ENCODE data around the gene CXorf58.
A peak's percentile ranks its signal among the peaks of the same experiment; 100 is the strongest.

Gene CXorf58

DNA sequence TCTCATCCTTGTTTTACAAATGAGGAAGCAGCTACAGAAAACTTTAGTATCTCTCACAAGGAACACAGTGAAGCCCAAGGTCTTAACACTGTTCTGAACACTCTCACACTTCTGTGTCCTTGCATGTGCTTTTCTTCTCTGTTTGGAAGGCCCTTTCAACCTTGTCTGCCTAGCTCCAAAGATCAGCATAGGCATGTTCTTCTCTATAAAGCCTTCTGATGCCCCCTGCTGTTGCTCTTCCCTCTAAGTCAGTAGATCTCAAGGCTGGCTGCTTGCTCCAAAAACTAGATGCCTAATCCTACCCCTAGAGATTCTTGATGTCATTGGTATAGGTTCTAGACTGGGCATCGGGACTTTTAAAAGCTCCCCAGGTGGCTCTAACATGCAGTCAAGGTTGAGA, 6.0 kb upstream of the CXorf58 start:
- DNase-seq: no peak

DNA sequence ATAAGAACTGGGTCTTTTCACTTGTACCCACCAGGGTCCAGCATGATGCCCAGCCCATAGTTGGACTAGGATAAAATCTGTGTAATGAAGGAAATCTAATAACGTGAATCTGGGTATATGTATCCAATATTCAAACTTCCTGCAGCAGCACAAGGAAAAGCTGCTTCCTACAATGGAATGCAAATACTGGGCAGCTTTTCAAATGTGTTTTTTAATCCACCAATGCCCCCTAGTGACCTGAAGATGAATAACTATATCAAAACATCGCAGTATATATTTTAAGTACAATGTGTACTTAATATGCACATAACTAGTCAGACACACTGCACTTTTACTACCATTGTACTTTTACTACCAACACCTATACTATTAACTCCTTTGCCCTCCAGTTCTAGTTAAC, 5.4 kb upstream of the CXorf58 start:
- DNase-seq: no peak

DNA sequence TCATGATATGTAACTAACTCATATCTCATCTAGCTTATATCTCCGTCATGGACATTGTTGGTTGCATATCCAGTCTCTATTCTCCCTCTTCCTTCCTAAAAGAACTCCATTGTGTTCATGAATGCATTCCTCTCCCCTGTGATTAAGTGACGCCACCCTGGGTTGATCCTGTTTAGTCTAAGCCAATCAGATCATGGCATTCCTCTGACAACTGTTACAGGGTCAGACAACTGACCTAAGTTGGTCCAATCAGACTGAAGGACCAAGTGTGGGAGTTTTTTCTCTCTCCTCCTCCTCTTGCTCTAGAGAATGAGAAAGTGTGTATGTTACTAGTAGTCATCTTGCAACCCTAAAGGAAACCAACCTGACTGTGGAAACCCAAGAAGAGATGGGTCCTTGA, 3.7 kb upstream of the CXorf58 start:
- DNase-seq: no peak

DNA sequence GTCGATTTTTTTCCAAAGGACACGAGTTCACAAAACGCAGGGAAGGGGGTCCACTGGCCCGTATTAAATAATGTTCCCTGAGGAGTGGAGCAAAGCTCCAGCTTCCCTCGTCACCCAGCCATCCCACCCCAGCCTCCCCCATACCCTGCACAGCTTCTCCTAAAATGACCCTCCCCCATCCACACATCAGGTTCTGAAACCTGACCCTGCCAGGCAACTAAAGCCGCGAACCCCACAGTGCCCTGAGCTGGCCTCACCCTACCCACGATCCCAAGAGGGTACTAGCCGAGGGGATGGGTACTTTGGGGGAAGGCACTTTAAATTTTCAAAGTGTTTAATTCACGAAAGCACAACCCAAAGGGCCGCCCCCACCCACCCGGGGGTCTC, 702 bp upstream of the CXorf58 start:
- no peak for DNase-seq

DNA sequence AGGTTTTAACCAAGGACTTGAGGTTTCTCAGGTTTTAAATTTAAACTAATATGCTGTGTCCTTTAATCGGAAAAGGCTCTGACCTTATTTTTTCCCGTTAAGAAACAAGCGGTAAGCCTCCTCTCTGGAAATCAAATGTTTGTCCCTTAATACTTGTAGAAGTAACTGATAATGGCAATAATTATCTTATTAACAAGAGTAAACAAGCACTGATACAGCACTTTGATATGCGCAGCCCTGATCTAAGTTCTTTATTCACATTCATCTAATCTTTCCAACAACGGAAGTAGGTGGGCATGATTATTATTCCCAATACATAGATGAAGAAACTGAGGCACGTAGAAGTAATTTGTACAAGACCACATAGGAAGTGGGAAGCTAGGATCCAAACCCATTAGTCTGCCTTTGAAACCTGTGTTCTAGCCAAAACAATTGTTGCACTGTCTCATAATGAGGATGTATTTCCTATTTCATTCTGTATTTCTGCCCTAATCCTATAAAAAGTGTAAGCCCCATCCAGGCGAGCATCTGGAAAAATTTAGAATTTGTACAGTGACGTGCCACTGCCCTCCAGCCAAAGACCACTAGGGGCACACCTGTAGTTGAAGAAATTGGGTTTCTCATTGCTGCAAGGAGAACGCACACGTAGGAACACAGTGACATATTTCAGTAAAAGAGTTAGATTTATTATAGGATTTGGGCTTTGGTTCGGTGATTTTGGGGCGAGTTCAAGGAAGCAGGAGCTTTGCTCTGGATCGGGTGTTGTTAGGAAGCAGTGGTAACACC, 606 bp downstream of the CXorf58 start:
- no peak for DNase-seq

DNA sequence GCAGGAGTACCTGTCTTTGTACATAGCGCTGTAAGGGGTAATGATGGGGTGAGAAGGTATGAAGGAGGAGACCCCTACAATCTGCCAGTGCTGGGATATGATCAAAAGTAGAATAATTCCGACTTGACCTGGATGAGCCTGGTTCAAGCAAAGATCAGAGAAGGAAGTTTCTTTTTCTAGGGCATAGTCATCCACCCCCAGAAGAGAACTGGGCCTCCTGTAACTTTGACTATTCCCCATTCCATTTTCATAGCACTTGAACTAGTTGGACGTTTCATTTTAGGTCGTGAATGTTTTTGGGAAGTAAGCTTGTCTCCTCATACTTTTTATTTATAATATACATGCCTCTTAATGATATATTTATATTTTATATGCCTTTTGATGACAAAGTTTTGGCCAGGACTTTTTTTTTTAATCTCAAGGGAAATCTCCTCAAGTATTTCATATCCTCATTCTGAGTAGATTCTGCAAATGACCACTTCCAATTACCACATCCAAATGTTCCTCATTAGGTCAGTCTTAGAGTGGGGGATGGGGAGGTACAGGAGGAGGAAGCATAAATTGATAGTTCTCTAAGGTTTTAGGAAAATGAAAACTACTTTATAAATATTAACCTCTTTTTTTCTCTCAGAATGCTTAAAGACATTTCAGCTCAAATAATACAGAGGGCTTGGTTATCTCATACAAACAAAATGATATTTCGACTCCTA, 3.5 kb downstream of the CXorf58 start:
- DNase-seq: no peak

DNA sequence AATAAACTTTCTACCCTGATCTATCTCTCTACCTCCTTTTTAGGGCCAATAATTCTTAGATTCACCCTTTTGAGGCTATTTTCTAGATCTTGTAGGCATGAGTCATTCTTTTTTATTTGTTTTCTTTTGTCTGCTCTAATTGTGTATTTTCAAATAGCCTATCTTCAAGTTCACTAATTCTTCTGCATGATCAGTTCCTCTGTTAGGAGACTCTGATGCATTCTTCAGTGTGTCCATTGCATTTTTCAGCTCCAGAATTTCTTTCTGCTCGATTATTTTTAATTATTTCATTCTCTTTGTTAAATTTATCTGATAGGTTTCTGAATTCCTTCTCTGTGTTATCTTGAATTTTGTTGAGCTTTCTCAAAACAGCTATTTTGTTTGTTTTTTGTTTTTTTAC, 11.3 kb downstream of the CXorf58 start:
- no peak for DNase-seq

DNA sequence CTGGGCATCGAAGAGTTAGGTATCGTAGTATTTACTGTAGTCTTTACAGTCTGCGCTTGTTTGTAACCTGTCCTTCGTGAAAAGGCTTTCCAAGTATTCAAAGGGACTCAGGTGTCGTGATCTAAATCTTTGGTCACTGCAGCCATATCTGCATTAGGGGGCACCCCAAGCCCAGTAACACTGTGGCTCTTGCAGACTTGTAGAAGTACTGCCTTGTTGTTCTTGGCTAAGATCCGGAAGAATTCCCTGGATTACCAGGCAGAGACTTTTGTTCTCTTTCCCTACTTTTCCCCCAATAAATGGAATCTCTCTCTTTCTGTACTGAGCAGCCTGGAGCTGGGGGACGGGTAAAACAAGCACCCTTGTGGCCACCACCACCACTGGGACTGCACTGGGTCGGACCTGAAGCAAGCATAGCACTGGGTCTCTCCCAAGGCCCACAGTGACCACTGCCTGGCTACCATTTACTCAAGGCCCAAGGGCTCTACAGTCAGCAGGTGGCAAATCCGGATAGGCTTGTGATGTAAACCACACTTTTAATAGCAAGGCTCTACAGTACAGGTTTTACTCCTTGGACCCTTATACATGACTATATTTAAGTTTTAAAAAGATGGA, 12.0 kb downstream of the CXorf58 start:
- DNase-seq: no peak

DNA sequence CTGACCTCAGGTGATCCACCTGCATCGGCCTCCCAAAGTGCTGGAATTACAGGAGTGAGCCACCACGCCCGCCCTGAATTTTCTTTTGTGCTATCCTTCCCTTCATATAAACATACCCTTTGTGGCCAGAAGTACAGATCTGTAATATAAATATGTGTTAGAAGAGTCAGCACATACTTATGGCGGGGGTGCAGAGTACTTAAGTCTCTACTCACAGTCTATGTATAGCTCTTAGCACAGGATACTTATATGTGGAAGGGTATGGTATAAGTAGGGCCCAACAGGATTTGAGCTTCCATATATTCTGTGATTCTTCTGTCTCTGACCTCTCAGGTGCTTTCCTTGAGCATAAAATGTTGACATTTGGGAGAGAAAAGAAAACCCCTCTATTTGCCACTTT, 18.2 kb downstream of the CXorf58 start:
- no peak for DNase-seq

DNA sequence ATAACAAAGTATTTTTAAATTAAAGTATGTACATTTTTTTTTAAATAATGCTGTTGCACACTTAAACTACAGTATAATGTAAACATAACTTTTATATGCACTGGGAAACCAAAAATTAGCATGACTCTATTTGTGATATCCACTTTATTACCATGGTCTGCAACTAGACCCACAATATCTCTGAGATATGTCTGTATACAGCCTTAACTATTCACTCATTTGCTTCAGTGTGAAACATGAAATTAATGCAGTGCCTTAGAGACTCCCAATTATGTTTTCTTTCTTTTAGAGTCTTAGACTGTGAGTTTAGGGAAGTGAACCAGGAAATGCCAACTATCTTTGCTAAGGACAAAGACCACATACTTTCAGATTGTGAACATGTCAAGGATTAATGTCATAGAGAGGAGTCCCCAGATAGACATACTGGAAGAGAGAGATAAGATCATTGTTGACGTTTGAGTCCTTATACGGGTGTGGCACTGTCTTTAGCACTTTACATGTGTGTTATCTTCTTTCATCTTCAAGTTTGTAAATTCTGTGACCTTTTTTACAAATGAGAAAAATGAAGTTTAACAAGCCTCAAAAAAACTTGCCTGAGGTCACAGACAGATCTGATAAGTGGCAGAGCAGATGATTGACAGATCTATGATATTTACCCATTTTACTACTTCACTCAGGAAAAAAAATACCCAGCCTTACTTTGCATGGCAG, 23.2 kb downstream of the CXorf58 start:
- DNase-seq: no peak

DNA sequence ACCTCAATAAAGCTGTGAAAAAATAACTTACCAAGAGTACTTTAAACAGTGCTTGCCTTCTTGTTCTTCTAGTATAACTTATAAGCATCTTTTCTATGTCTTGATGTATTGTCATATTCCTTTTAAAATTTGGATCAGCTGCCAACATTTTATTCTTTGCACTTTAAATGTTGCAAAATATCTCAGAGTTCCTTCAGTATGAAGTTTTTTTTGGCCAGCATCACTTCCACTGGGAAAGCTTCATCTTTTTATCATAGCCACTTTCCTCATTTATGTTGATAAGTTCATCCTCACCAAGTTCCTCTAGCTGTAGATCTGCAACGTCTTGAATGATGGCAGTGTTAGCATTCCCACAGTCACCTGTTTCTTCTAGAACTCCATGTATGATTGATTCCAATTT, 24.2 kb downstream of the CXorf58 start:
- no peak for DNase-seq

DNA sequence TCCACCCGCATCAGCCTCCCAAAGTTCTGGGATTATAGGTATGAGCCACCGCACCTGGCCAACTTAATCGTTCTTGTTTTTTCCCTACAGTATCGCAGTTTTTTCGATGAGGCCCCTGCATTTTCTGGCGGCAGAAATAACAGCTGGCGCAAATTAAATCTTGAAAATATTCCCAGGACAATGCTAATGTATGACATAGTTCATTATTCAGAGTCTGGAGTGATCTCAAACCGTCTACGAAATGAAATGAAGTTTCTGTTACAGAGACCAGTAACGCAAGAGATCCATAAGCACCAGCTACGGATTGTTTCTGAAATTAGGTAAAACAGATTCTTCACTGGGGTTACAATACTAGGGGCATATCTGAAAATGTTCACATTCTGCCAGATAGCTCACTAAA, 27.3 kb downstream of the CXorf58 start:
- no peak for DNase-seq

DNA sequence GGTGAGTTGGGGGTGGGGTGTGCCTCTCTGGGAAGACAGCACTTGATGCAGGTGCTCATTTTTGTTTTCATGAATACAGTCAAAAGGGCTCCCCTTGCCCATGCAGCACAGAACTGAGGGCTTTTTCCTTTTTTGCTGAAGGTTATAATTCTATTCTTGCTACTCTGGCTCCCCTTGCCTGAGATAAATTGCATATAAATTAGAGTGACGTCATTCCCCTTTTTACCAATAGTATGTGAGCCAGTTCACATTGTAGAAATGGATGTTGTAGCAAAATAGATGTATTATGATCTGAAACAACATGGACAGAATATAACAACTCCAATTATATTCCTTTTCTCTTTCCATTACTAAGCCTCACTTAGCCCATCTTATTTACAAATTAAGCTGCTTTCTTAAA, 28.4 kb downstream of the CXorf58 start:
- no peak for DNase-seq

DNA sequence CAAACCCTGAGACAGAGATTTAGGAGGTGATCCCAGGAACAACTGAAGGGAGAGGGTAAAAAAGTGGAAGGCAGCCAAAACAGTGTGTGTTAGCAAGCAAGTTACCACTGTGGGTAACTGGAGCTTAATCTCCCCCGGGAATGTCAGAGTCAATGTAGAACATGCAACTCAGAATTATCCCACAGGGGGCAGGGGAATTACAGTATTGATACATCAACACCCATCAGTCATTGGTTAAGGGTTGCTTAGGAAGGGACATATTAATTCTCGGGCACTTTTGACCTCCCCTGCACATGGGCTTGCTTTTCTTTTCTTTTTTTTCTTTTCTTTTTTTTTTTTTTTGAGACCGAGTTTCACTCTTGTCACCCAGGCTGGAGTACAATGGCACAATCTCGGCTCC, 29.3 kb downstream of the CXorf58 start:
- peak; percentile 9 for DNase-seq

DNA sequence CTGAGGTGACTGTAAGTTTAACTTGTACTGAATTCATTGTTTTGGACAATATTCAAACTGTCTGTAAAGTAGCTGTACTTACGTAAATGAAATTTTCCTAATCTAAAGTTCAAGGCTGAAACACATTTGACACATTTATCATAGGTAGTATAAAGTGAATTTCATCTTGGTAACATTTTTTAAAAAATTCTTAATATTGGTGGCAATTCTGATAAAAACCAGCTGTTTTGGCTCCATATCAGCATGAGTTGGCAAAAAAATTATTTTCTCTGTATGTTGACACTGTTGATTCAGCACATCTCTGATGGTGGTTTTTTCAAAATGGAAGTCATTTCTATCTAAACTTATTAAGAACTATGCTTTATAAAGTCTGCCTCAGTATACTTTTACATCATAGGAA, 30.9 kb downstream of the CXorf58 start:
- DNase-seq: no peak

DNA sequence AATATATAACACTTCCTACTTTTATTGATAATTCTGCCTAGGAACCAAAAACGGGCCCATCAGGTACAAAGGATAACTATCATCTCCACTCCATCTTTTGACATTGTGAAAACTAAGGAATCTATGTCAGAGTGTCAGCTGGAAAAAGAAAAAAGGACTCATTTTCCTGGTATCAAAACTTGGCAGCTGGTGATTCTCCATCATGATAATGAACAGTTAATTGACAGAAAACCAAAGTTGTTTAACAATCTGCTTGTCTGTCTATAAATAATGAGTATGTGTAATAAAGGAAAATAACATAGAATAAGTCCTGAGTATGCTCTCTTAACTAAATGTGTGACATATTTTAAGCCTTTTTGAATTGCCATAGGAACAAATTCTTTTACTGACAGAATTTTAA, 31.4 kb downstream of the CXorf58 start:
- DNase-seq: no peak

DNA sequence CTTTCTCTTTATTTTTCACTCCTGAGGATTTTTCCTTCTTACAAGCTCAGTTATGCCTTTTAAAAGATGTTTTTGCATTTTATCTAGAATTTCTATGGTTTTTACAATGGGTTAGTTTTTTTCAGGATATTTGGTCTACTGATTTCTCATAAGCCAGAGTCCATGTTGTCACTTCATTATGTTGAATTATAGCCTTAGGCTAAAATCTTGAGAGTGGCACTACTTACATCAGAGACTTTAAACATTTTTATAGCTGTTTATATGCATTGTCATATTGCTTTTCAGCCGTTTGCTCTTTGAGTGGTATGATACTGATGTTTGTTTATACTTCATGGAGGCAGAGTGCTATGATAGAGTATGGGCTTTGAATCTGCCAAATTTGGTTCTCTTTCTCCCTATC, 36.4 kb downstream of the CXorf58 start:
- DNase-seq: no peak

DNA sequence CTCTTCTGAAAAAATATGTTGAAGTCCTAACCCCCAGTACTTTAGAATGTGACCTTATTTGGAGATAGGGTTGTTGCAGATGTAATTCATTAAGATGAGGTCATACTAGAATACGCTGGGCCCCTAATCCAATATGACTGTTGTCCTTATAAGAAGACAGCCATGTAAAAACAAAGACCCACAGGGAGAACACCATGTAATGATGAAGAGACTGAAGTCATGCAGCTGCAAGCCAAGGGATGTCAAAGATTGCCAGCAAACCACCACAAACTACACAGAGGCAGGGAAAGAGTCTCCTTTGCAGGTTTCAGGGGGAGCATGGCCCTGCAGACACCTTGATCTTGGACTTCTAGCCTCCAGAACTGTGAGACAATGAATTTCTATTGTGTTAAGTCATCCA, 37.4 kb downstream of the CXorf58 start:
- DNase-seq: no peak

DNA sequence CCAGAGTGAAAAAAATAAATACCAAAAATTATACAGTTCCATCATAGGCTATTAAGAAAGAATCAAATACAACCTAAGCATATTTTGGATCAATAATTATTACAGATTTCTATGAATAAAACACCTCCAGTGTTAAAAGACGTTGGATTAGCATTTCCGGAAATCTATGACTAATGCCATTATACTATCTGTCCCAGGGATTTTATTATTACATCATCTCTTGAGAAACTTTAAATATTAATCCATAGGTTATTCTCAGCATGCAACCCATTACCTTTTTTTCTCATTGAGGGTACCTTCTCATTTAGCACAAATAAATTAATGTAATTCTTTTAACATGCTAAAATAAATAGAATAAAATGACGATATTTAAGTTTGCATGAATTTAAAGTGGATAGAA, 44.6 kb downstream of the CXorf58 start:
- DNase-seq: no peak

DNA sequence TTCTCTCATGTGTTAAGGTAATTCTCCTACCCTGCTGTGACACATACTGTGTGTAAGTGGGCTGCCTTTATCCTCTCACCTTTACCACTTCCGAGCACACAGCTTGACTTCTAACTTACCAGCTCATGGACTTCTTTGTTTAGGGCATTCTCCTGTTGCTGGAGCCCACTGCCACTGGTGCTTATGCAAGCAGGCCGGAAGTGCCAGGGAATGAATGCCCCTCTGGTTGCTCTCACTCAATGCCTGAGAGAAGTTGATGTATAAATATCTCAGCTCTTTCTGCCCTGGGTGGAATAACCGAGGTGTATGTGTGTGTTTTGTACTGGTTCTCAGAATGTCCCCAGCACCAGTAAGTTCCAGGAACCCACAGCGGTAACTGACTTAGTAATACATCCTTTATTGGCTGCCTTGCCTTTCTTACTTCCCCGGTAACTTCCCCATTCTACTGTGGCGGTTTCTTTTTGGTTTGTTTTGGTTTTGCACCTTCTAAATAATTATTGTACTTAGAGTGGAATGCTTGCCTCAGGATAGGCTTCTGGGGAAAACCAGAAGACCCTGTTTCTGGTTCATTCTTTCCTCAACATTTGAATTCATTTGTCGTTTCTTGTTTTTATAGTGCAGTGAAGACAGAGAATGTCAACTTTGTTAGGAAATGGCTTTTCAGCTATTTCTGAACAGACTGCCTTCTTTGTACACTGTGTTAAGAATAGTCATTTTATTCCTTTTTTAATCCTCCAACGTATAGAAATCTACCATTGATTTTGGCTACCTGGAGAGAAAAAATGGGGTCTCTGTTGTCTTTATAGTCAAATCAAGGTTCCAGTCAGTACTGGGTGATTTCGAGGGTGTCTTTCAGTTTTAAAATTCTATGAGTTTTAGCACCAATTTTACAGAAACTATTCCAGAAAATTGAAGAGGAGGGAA, 45.4 kb downstream of the CXorf58 start:
- DNase-seq: no peak

DNA sequence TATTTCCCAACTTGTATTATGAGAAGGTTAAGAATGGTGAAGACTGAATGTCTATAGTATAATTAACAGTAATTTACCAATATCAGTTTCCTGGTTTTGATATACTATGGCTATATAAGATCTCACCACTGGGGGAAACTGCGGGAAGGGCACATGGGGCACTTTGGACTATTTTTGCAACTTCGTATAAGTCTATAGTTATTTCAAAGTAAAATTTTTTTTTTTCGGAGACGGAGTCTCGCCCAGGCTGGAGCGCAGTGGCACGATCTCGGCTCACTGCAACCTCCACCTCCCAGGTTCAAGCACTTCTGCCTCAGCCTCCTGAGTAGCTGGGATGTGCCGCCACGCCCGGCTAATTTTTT, 46.1 kb downstream of the CXorf58 start:
- DNase-seq: no peak

DNA sequence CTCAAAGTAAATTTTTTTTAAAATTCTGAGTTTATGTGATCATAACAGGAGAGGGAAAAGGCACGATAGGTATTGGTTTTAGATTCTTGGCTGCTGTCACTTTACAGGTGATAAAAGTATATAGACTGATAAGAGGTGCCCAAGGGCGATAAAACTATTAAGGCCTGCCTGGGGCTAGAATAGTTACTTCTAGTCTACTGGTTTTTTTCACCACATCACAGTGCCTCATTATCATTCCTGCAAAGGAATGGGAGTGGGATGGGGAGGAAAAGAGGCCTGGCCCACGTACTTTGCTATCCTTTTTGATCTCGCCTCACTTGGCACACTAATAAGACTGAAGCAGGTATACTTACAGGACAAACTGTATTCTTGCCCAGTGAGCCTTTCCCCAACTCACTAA, 46.6 kb downstream of the CXorf58 start:
- no peak for DNase-seq

DNA sequence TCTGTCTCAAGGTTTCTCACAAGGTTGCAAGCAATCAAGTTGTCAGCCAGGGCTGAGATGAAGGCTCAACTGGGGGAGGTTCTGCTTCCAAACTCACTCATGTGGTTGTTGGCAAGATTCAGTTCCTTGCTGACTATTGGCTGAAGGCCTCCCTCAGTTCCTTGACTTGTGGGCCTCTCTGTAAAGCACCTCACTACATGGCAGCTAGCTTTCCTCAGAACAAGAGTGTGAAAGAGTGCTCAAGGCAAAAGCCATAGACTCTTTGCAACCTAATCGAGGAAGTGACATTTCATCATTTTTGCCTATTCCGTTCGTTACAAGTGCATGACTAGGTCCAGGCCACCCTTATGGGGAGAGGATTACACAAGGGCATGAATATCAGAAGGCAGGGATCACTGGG, 52.0 kb downstream of the CXorf58 start:
- no peak for DNase-seq
